Measurements from ENCODE around the gene DRC3. TPM values are rescaled to one million over a fixed set of nuclear protein-coding genes. Genes with fewer than 3 reads are reported as not detected.

Gene DRC3
- total RNA-seq, 6 experiments from 2014 or later: 0.37 to 0.73 (median 0.61) TPM

DNA sequence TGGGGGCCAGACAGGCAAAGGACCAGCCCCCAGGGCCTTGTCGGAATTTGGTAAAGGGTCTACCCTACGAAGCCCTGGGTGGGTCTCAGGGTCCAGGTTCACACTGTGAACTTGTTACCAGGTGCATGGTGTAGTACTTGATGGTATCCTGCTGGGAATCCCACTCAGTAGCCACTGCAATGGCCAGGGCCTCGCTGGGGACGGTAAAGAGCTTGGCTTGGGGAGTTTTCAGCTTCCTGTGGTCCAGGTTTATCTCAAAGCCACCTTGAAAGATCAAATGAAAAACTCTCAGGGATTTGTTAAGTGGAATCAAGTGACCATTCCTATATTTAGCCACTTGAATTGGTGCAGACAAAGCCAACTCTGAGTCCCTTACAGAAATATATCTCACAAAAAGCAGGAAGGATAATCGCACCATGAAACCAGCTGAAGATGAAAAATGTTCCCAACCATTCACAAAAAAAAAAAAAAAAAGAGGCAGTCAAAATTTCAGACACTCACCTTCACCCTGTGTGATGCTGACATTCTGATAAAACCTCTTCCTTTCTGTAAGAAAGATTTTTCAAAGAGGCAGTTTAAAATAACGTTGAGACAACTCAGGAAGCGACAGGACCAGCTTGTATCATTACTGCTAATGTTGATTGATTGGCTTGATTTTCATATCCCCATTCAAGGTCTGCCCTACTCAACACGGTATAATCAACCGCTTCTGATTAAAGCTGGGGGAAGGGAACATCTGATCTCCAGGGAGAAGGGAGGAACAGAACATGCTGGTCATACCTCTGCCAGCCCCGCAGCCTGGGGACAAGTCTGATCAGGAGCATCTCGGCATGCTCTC is 55.7 kb downstream of the DRC3 start:
- Mint-ChIP-seq H3K4me3 (no peak overlapping the region), H3K4me1 (ENCODE audit: low read depth) (peaks cover 42% of the 10 kb centered on the region), H3K36me3 (ENCODE audit: low read depth) (no peaks in the 10 kb centered on the region), H3K27me3 (ENCODE audit: insufficient read depth) (no peaks in the 10 kb centered on the region), H3K9me3 (no peaks in the 10 kb centered on the region), H3K27ac (no peak overlapping the region)
- DNase-seq: no peak
- TF ChIP-seq, protein P1, sequence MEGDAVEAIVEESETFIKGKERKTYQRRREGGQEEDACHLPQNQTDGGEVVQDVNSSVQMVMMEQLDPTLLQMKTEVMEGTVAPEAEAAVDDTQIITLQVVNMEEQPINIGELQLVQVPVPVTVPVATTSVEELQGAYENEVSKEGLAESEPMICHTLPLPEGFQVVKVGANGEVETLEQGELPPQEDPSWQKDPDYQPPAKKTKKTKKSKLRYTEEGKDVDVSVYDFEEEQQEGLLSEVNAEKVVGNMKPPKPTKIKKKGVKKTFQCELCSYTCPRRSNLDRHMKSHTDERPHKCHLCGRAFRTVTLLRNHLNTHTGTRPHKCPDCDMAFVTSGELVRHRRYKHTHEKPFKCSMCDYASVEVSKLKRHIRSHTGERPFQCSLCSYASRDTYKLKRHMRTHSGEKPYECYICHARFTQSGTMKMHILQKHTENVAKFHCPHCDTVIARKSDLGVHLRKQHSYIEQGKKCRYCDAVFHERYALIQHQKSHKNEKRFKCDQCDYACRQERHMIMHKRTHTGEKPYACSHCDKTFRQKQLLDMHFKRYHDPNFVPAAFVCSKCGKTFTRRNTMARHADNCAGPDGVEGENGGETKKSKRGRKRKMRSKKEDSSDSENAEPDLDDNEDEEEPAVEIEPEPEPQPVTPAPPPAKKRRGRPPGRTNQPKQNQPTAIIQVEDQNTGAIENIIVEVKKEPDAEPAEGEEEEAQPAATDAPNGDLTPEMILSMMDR (IDR thresholded peaks at IDR 0.05): no peak

DNA sequence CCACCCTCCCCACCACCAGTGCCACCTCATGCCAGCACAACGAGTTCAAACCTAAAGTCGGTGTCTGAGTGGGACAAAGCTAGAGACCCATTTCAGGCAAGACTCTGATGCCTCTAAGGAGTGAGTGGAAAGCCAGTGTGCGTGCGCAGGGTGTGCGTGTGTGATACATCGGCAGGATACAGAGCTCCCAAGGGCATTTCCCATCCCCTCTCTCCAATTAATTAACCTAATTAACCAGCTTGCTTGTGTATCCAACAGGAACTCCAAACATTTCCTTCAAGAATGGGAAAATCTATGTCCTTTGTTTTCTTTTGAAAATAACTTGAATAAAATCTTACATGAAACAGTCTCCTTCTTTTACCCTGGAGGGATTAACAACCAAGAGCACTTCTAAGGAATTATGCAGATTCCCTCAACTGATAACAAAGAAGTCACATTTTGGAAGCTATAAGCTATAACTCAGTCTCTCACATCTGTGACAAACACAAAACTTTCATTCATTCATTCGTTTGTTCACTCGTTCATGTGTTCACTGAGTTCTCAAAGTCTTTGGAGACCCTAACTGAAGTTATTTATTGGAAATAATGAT is 56.4 kb downstream of the DRC3 start:
- H3K27me3 Mint-ChIP-seq (ENCODE audit: insufficient read depth): no peaks in the 10 kb centered on the region
- no peaks in the 10 kb centered on the region for H3K9me3 Mint-ChIP-seq
- peaks cover 43% of the 10 kb centered on the region for H3K4me1 Mint-ChIP-seq (ENCODE audit: low read depth)
- DNase-seq: no peak
- no peak overlapping the region for H3K27ac Mint-ChIP-seq
- H3K36me3 Mint-ChIP-seq (ENCODE audit: low read depth): no peaks in the 10 kb centered on the region
- H3K4me3 Mint-ChIP-seq: no peak overlapping the region
- TF ChIP-seq, protein P1 (IDR thresholded peaks at IDR 0.05): no peak

DNA sequence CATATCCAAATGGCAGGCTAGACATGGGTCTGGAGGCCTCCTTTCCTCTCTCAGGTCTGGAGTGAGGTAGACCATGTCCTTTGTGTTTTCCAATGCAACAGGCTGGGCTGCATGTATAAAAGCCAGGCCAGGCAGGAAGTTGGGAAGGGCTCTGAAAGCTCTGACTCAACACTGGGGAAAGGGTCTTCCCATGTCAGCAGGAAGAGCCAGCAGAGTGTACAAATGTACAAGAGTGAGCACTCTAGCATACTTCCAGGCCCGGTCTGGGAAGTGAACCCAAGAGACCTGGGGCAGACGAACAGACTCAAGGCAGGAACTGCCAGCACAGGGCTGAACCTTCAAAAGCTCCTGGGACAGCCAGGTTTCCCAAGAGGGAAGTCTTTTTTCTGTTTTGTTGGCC is 59.3 kb downstream of the DRC3 start:
- no peaks in the 10 kb centered on the region for H3K36me3 Mint-ChIP-seq (ENCODE audit: low read depth)
- no peaks in the 10 kb centered on the region for H3K27me3 Mint-ChIP-seq (ENCODE audit: insufficient read depth)
- TF ChIP-seq, protein P1 (IDR thresholded peaks at IDR 0.05): no peak
- H3K27ac Mint-ChIP-seq: peak overlapping the region; percentile 60
- DNase-seq: no peak
- H3K4me1 Mint-ChIP-seq (ENCODE audit: low read depth): peaks cover 20% of the 10 kb centered on the region
- no peak overlapping the region for H3K4me3 Mint-ChIP-seq
- H3K9me3 Mint-ChIP-seq: no peaks in the 10 kb centered on the region

DNA sequence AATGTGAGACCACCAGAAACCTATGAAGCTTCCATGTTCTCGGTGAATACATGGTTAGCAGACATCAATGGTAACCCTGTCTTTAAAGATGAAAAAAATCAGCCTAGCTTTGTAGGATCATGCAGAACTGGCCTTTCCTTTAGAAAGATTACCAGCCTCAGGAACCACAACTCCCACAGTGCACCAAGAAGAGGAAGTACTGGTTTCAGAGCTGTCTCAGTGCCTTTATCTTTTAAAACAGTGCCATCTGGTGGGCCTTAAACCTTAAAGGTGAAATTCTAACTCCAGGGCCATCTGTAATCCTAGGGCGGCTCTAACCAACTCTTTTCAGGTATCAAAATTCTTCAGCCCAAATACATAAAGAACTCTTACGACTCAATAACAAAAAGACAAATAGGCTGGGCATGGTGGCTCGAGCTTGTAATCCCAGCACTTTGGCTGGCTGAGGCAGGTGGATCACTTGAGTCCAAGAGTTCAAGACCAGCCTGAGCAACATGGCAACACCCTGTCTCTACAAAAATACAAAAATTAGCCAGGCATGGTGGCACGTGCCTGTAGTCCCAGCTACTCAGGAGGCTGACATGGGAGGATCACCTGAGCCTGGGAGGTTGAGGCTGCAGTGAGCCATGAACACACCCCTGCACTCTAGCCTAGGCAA is 60.9 kb downstream of the DRC3 start:
- Mint-ChIP-seq H3K27me3 (ENCODE audit: insufficient read depth) (no peaks in the 10 kb centered on the region), H3K27ac (peak overlapping the region; percentile 45; the same call in 1 of the 2 replicates), H3K9me3 (no peaks in the 10 kb centered on the region), H3K4me3 (no peak overlapping the region), H3K36me3 (ENCODE audit: low read depth) (no peaks in the 10 kb centered on the region), H3K4me1 (ENCODE audit: low read depth) (peaks cover 34% of the 10 kb centered on the region)
- TF ChIP-seq, protein P1 (IDR thresholded peaks at IDR 0.05): peak; percentile 84
- peak; percentile 82 for DNase-seq

GRCh38 chr17:18035704-18036103 is 63.0 kb downstream of the DRC3 start:
- TF ChIP-seq, protein P1 (IDR thresholded peaks at IDR 0.05): no peak
- Mint-ChIP-seq H3K9me3 (no peaks in the 10 kb centered on the region), H3K4me3 (no peak overlapping the region), H3K4me1 (ENCODE audit: low read depth) (peaks cover 41% of the 10 kb centered on the region), H3K36me3 (ENCODE audit: low read depth) (no peaks in the 10 kb centered on the region; the same call in 1 of the 2 replicates), H3K27me3 (ENCODE audit: insufficient read depth) (no peaks in the 10 kb centered on the region; the same call in 1 of the 2 replicates), H3K27ac (no peak overlapping the region)
- DNase-seq: no peak

All from HFFc6 (cell line).